ENCODE results near the gene PRELP. TPM values are rescaled to one million over a fixed set of nuclear protein-coding genes. Genes with fewer than 3 reads are reported as not detected.
A peak's percentile ranks its signal among the peaks of the same experiment; 100 is the strongest.

PRELP gene
- total RNA-seq, 3 donors from 2014 or later = 0.03 to 0.05 (median 0.03) TPM

GRCh38 chr1:203477748-203478147 lies 2.1 kb downstream of the PRELP start:
- DNase-seq (no peak), ATAC-seq (no peak)
- Mint-ChIP-seq H3K36me3 (ENCODE audit: insufficient read depth) (no peaks in the 10 kb centered on the region), H3K4me3 (no peak overlapping the region), H3K4me1 (ENCODE audit: low read depth) (peaks cover 1% of the 10 kb centered on the region), H3K9me3 (no peaks in the 10 kb centered on the region), H3K27me3 (ENCODE audit: low read depth) (peaks cover 18% of the 10 kb centered on the region)

- Mint-ChIP-seq H3K27me3 (ENCODE audit: low read depth) (peaks cover 18% of the 10 kb centered on the region), H3K4me1 (ENCODE audit: low read depth) (peaks cover 1% of the 10 kb centered on the region), H3K4me3 (no peak overlapping the region), H3K9me3 (no peaks in the 10 kb centered on the region), H3K36me3 (ENCODE audit: insufficient read depth) (no peaks in the 10 kb centered on the region)
- ATAC-seq (no peak), DNase-seq (no peak)
Measured at GRCh38 chr1:203478231-203478630, 2.6 kb downstream of the PRELP start.

GRCh38 chr1:203478986-203479385 lies 3.4 kb downstream of the PRELP start:
- Mint-ChIP-seq H3K4me1 (ENCODE audit: low read depth) (peaks cover 1% of the 10 kb centered on the region), H3K9me3 (no peaks in the 10 kb centered on the region), H3K27me3 (ENCODE audit: low read depth) (peaks cover 16% of the 10 kb centered on the region), H3K36me3 (ENCODE audit: insufficient read depth) (no peaks in the 10 kb centered on the region), H3K4me3 (no peak overlapping the region)
- ATAC-seq (no peak), DNase-seq (no peak)

GRCh38 chr1:203479646-203480045 lies 4.0 kb downstream of the PRELP start:
- no peak for ATAC-seq

GRCh38 chr1:203480084-203480483 lies 4.5 kb downstream of the PRELP start:
- Mint-ChIP-seq H3K4me1 (ENCODE audit: low read depth) (peaks cover 1% of the 10 kb centered on the region), H3K36me3 (ENCODE audit: insufficient read depth) (no peaks in the 10 kb centered on the region), H3K27me3 (ENCODE audit: low read depth) (peaks cover 8% of the 10 kb centered on the region), H3K4me3 (no peak overlapping the region), H3K9me3 (no peaks in the 10 kb centered on the region)
- DNase-seq (no peak), ATAC-seq (no peak)

More at GRCh38 chr1:203479646-203480045, 4.0 kb downstream of the PRELP start:
- Mint-ChIP-seq H3K27me3 (ENCODE audit: low read depth) (peaks cover 13% of the 10 kb centered on the region), H3K4me1 (ENCODE audit: low read depth) (peaks cover 1% of the 10 kb centered on the region), H3K9me3 (no peaks in the 10 kb centered on the region), H3K36me3 (ENCODE audit: insufficient read depth) (no peaks in the 10 kb centered on the region), H3K4me3 (no peak overlapping the region)
- no peak for DNase-seq

- Mint-ChIP-seq H3K9me3 (no peaks in the 10 kb centered on the region), H3K36me3 (ENCODE audit: insufficient read depth) (no peaks in the 10 kb centered on the region), H3K4me3 (no peak overlapping the region), H3K4me1 (ENCODE audit: low read depth) (peaks cover 1% of the 10 kb centered on the region), H3K27me3 (ENCODE audit: low read depth) (peaks cover 6% of the 10 kb centered on the region)
- ATAC-seq (peak; percentile 54 to 81), DNase-seq (peak; percentile 47)
Measured at GRCh38 chr1:203480525-203481084, 5.0 kb downstream of the PRELP start.

GRCh38 chr1:203481196-203481595 lies 5.6 kb downstream of the PRELP start:
- Mint-ChIP-seq H3K36me3 (ENCODE audit: insufficient read depth) (no peaks in the 10 kb centered on the region), H3K4me1 (ENCODE audit: low read depth) (peaks cover 1% of the 10 kb centered on the region), H3K4me3 (no peak overlapping the region), H3K9me3 (no peaks in the 10 kb centered on the region), H3K27me3 (ENCODE audit: low read depth) (peaks cover 2% of the 10 kb centered on the region)
- no peak for ATAC-seq
- no peak for DNase-seq

GRCh38 chr1:203486618-203487370 lies 11.2 kb downstream of the PRELP start:
- Mint-ChIP-seq H3K4me1 (ENCODE audit: low read depth) (peaks cover 2% of the 10 kb centered on the region), H3K36me3 (ENCODE audit: insufficient read depth) (no peaks in the 10 kb centered on the region), H3K9me3 (no peaks in the 10 kb centered on the region), H3K4me3 (peak overlapping the region; percentile 62), H3K27me3 (ENCODE audit: low read depth) (no peaks in the 10 kb centered on the region)
- ATAC-seq (no peak), DNase-seq (no peak)

- peaks cover 2% of the 10 kb centered on the region for H3K27me3 Mint-ChIP-seq (ENCODE audit: low read depth)
- H3K9me3 Mint-ChIP-seq = no peaks in the 10 kb centered on the region
- ATAC-seq = no peak
- H3K36me3 Mint-ChIP-seq (ENCODE audit: insufficient read depth) = no peaks in the 10 kb centered on the region
- peaks cover 2% of the 10 kb centered on the region for H3K4me1 Mint-ChIP-seq (ENCODE audit: low read depth)
- H3K4me3 Mint-ChIP-seq = no peak overlapping the region
- DNase-seq = no peak
Measured at GRCh38 chr1:203488539-203488938, 12.9 kb downstream of the PRELP start.

- Mint-ChIP-seq H3K36me3 (ENCODE audit: insufficient read depth) (no peaks in the 10 kb centered on the region), H3K4me3 (no peak overlapping the region), H3K9me3 (no peaks in the 10 kb centered on the region), H3K4me1 (ENCODE audit: low read depth) (peaks cover 2% of the 10 kb centered on the region), H3K27me3 (ENCODE audit: low read depth) (peaks cover 4% of the 10 kb centered on the region)
- no peak for DNase-seq
- ATAC-seq = no peak
Measured at GRCh38 chr1:203490607-203491006, 15.0 kb downstream of the PRELP start.

- peaks cover 2% of the 10 kb centered on the region for H3K4me1 Mint-ChIP-seq (ENCODE audit: low read depth)
- DNase-seq = no peak
- no peak overlapping the region for H3K4me3 Mint-ChIP-seq
- no peak for ATAC-seq
- no peaks in the 10 kb centered on the region for H3K9me3 Mint-ChIP-seq
- H3K27me3 Mint-ChIP-seq (ENCODE audit: low read depth) = peaks cover 4% of the 10 kb centered on the region
- H3K36me3 Mint-ChIP-seq (ENCODE audit: insufficient read depth) = no peaks in the 10 kb centered on the region
Measured at GRCh38 chr1:203491664-203492063, 16.1 kb downstream of the PRELP start.

- no peak for ATAC-seq
- no peak overlapping the region for H3K4me3 Mint-ChIP-seq
Measured at GRCh38 chr1:203492082-203492747, 16.6 kb downstream of the PRELP start.

GRCh38 chr1:203492748-203493130 lies 17.1 kb downstream of the PRELP start:
- peaks cover 4% of the 10 kb centered on the region for H3K27me3 Mint-ChIP-seq (ENCODE audit: low read depth)
- H3K4me3 Mint-ChIP-seq = no peak overlapping the region
- no peak for ATAC-seq

More at GRCh38 chr1:203492082-203492747, 16.6 kb downstream of the PRELP start:
- peaks cover under 1% of the 10 kb centered on the region for H3K4me1 Mint-ChIP-seq (ENCODE audit: low read depth)
- H3K27me3 Mint-ChIP-seq (ENCODE audit: low read depth) = peaks cover 4% of the 10 kb centered on the region
- DNase-seq = no peak
- no peaks in the 10 kb centered on the region for H3K9me3 Mint-ChIP-seq
- no peaks in the 10 kb centered on the region for H3K36me3 Mint-ChIP-seq (ENCODE audit: insufficient read depth)

GRCh38 chr1:203493901-203494300 lies 18.3 kb downstream of the PRELP start, which contains the start of gene OPTC:
Gene OPTC, plus strand, starts transcription at chr1:203494153. Its CDS starts 1,853 bp downstream, at chr1:203496006.
- no peak within 1 kb of the TSS for H3K4me3 Mint-ChIP-seq
- no peak for ATAC-seq
- no peaks in the 10 kb centered on the region for H3K4me1 Mint-ChIP-seq (ENCODE audit: low read depth)
- H3K27me3 Mint-ChIP-seq (ENCODE audit: low read depth) = peaks cover 4% of the 10 kb centered on the region
- H3K9me3 Mint-ChIP-seq = no peaks in the 10 kb centered on the region
- H3K36me3 Mint-ChIP-seq (ENCODE audit: insufficient read depth) = no peaks in the 10 kb centered on the region
- no peak for DNase-seq

More at GRCh38 chr1:203492748-203493130, 17.1 kb downstream of the PRELP start:
- no peaks in the 10 kb centered on the region for H3K4me1 Mint-ChIP-seq (ENCODE audit: low read depth)
- no peaks in the 10 kb centered on the region for H3K36me3 Mint-ChIP-seq (ENCODE audit: insufficient read depth)
- no peaks in the 10 kb centered on the region for H3K9me3 Mint-ChIP-seq
- DNase-seq = no peak

Data from activated T-cell treated with anti-CD3 and anti-CD28 coated beads, Interleukin-2, amount 50 U/mL, for 4 hours (primary cell).